SIG-M5 (cell line): ENCODE results near the gene CASP12.

ENCODE experiments used
- DNase-seq: peaks from one replicate; lab custom pipeline; 2025; lab: John Stamatoyannopoulos, UW

Gene CASP12

GRCh38 chr11:104892723-104893511, 5.3 kb downstream of the CASP12 start:
- no peak for DNase-seq

- DNase-seq, result no peak
Measured at GRCh38 chr11:104891135-104891534, 7.1 kb downstream of the CASP12 start.

- no peak for DNase-seq
Measured at GRCh38 chr11:104883342-104883741, 14.9 kb downstream of the CASP12 start.

- no peak for DNase-seq
Measured at GRCh38 chr11:104881117-104881794, 17.0 kb downstream of the CASP12 start.

GRCh38 chr11:104879514-104880190, 18.6 kb downstream of the CASP12 start:
- DNase-seq, result no peak

- DNase-seq, result no peak
Measured at GRCh38 chr11:104876861-104877431, 21.3 kb downstream of the CASP12 start.

- DNase-seq, result no peak
Measured at GRCh38 chr11:104876324-104876723, 21.9 kb downstream of the CASP12 start.

GRCh38 chr11:104873252-104873651, 25.0 kb downstream of the CASP12 start:
- no peak for DNase-seq

GRCh38 chr11:104872393-104872792, 25.9 kb downstream of the CASP12 start:
- DNase-seq, result no peak

GRCh38 chr11:104870910-104871309, 27.4 kb downstream of the CASP12 start:
- no peak for DNase-seq

- DNase-seq, result no peak
Measured at GRCh38 chr11:104866815-104867214, 31.4 kb downstream of the CASP12 start.

GRCh38 chr11:104858882-104859775, 39.1 kb downstream of the CASP12 start:
- DNase-seq, result no peak

GRCh38 chr11:104856607-104857006, 41.7 kb downstream of the CASP12 start:
- no peak for DNase-seq

- DNase-seq, result no peak
Measured at GRCh38 chr11:104855965-104856364, 42.3 kb downstream of the CASP12 start.

- no peak for DNase-seq
Measured at GRCh38 chr11:104853276-104853675, 45.0 kb downstream of the CASP12 start.

- DNase-seq, result no peak
Measured at GRCh38 chr11:104852811-104853210, 45.4 kb downstream of the CASP12 start.

GRCh38 chr11:104846216-104846615, 52.0 kb downstream of the CASP12 start:
- no peak for DNase-seq

GRCh38 chr11:104844451-104844850, 53.8 kb downstream of the CASP12 start:
- no peak for DNase-seq

GRCh38 chr11:104843150-104843836, 55.0 kb downstream of the CASP12 start:
- DNase-seq, result no peak

GRCh38 chr11:104841973-104842525, 56.2 kb downstream of the CASP12 start:
- no peak for DNase-seq

GRCh38 chr11:104841185-104841584, 57.1 kb downstream of the CASP12 start:
- DNase-seq, result no peak
